GM12865 (cell line): Measurements from ENCODE around the gene PHF20.
"Not testable (repeated sequence)": the region's sequence is repeated elsewhere in the genome, so short reads cannot be mapped to it uniquely, and the experiment has no call there.

Source experiments
- DNase-seq: peaks from one replicate; pipeline ENCODE4 v3.0.0; 2010; ENCODE audit warnings: low read depth
- H3K4me3 ChIP-seq: 2 replicates; pipeline ENCODE4 v1.5.1; 2011; ENCODE audit warnings: mild to moderate bottlenecking, low read depth, low read length, control low read depth
- CTCF ChIP-seq: IDR thresholded peaks from 2 replicates; pipeline ENCODE4 v1.5.1; 2011; ENCODE audit warnings: low read length, control low read depth, low read depth, inconsistent platforms; ENCODE audit not compliant: insufficient read depth; ENCODE audit errors: missing control alignments

PHF20 gene

DNA sequence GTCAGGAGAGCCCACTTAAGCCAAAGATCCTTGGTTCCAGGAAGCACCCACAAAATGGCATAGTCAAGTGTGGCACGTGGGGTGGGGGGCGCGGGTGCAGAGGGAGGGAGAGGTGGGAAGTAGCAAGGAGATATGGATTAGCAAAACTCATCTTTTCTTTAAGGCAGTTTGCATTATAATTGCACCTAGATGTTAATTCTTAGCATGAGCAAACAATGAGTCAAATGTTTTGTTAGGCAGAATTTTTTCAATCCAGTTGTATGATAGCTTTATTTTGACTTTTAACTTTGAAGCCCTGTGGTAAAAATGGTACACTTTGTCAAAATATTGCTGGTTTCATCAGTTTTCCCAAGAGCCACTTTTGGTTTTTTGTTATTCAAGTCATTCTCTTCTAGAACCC lies 167.4 kb downstream of the PHF20 start:
- no peak overlapping the region for H3K4me3 ChIP-seq
- no peak for DNase-seq
- no peak for TF ChIP-seq CTCF

- TF ChIP-seq CTCF = no peak
- no peak overlapping the region for H3K4me3 ChIP-seq
- no peak for DNase-seq
These were observed 169.8 kb downstream of the PHF20 start for GRCh38 chr20:35941620-35942019.

GRCh38 chr20:35942243-35942642 lies 170.4 kb downstream of the PHF20 start:
- no peak overlapping the region for H3K4me3 ChIP-seq
- no peak for DNase-seq
- TF ChIP-seq CTCF = no peak

- peak; percentile 54 for DNase-seq
- H3K4me3 ChIP-seq = no peak overlapping the region
- TF ChIP-seq CTCF = peak; percentile 41
These were observed 175.7 kb downstream of the PHF20 start for GRCh38 chr20:35947489-35947888.

DNA sequence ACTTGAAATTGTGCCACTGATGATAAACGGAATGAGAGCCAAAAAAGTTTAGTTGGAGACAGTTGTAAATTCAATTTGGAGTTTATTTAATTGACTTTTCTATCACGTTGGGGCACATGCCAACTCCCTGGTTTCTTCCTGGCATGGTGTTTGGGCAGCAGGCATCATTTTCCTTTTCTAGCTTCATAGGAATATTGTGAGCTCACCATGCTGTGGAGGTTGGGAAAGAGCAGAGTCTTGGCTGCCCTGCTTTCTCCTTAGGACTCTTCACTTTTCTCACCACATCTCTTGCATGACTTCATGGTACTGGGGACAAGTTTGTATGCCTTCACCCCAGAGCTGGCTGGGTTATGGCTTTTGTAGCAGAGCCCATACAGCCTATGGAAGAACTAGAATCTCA lies 176.1 kb downstream of the PHF20 start:
- DNase-seq = no peak
- no peak for TF ChIP-seq CTCF
- no peak overlapping the region for H3K4me3 ChIP-seq

- no peak overlapping the region for H3K4me3 ChIP-seq
- no peak for DNase-seq
- TF ChIP-seq CTCF = no peak
These were observed 178.3 kb downstream of the PHF20 start for GRCh38 chr20:35950093-35950492.

- not testable (repeated sequence) for DNase-seq
- H3K4me3 ChIP-seq = peak overlapping the region; percentile 95
These were observed 180.3 kb downstream of the PHF20 start for GRCh38 chr20:35952080-35952479.
